Measurements from ENCODE around the gene BATF3.

DNA sequence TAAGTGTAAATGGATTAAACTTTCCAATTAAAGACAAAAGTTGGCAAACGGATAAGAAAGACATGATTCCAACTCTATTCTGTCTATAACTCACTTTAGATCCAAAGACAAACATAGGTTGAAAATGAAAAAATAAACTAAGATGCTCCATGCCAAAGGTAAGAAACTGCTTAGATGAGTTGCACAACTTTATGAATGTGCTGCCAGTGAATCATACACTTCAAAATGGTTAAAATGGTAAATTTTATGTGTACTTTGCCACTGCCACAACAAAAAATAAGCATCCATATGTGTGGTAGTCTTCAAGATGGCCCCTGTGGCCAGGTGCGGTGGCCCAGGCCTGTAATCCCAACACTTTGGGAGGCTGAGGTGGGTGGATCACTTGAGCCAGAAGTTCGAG is 46.9 kb upstream of the BATF3 start:
- TF ChIP-seq POLR2A (IDR thresholded peaks at IDR 0.05): no peak
- TF ChIP-seq, protein P1, sequence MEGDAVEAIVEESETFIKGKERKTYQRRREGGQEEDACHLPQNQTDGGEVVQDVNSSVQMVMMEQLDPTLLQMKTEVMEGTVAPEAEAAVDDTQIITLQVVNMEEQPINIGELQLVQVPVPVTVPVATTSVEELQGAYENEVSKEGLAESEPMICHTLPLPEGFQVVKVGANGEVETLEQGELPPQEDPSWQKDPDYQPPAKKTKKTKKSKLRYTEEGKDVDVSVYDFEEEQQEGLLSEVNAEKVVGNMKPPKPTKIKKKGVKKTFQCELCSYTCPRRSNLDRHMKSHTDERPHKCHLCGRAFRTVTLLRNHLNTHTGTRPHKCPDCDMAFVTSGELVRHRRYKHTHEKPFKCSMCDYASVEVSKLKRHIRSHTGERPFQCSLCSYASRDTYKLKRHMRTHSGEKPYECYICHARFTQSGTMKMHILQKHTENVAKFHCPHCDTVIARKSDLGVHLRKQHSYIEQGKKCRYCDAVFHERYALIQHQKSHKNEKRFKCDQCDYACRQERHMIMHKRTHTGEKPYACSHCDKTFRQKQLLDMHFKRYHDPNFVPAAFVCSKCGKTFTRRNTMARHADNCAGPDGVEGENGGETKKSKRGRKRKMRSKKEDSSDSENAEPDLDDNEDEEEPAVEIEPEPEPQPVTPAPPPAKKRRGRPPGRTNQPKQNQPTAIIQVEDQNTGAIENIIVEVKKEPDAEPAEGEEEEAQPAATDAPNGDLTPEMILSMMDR (IDR thresholded peaks at IDR 0.05): no peak
